Esophagus (tissue), 2 donors: ENCODE measurements around the gene CACNB4. TPM values are rescaled to one million over a fixed set of nuclear protein-coding genes. Genes with fewer than 3 reads are reported as not detected.

Source experiments
- H3K27ac ChIP-seq, 2 donors: one replicate each; pipeline ENCODE4 v1.5.1; 2013; ENCODE audit warnings: low read depth in 2 of 2, mild to moderate bottlenecking in 2 of 2, inconsistent platforms in 1 of 2, low read length in 1 of 2, moderate library complexity in 1 of 2
- H3K27me3 ChIP-seq, 2 donors: one replicate each; pipeline ENCODE4 v1.6.1; 2013; ENCODE audit warnings: low read length in 2 of 2, control low read depth in 1 of 2, mild to moderate bottlenecking in 1 of 2; ENCODE audit not compliant: insufficient read depth in 2 of 2, control insufficient read depth in 1 of 2
- H3K36me3 ChIP-seq, 2 donors: one replicate each; pipeline ENCODE4 v1.6.1; 2013; ENCODE audit warnings: low read length in 1 of 2; ENCODE audit not compliant: control insufficient read depth in 2 of 2, insufficient read depth in 2 of 2
- H3K4me1 ChIP-seq, 2 donors: one replicate each; pipeline ENCODE4 v1.6.1; 2013; ENCODE audit warnings: low read length in 1 of 2; ENCODE audit not compliant: control insufficient read depth in 2 of 2, insufficient read depth in 2 of 2
- H3K4me3 ChIP-seq, 2 donors: one replicate each; pipeline ENCODE4 v1.5.1; 2013; ENCODE audit warnings: low read length in 2 of 2, mild to moderate bottlenecking in 2 of 2, low read depth in 1 of 2, moderate library complexity in 1 of 2
- H3K9me3 ChIP-seq, 2 donors: one replicate each; pipeline ENCODE4 v1.6.1; 2013; ENCODE audit warnings: mild to moderate bottlenecking in 2 of 2, low read depth in 1 of 2, low read length in 1 of 2, moderate library complexity in 1 of 2; ENCODE audit not compliant: control insufficient read depth in 2 of 2, insufficient read depth in 1 of 2
- WGBS, 2 donors: extraction: QIAGEN DNeasy Blood & Tissue Kit; methylation state at CpG; one replicate each; pipeline ENCODE4 v1.1.7; 2013; 5-methylcytosine and 5-hydroxymethylcytosine counted together
- polyA plus RNA-seq, 2 donors: library from polyadenylated mRNA; stranded (reverse); fragments of 200-250 nt; gene quantifications; one replicate each; pipeline ENCODE4 v1.2.3, GENCODE V29; 2013
- donor health status: healthy with polysubstance abuse.
- donor health status: Bipolar disorder and iron deficiency.

The CACNB4 gene
- 1 to 10 TPM; 1.2 to 1.3 TPM for polyA plus RNA-seq

DNA sequence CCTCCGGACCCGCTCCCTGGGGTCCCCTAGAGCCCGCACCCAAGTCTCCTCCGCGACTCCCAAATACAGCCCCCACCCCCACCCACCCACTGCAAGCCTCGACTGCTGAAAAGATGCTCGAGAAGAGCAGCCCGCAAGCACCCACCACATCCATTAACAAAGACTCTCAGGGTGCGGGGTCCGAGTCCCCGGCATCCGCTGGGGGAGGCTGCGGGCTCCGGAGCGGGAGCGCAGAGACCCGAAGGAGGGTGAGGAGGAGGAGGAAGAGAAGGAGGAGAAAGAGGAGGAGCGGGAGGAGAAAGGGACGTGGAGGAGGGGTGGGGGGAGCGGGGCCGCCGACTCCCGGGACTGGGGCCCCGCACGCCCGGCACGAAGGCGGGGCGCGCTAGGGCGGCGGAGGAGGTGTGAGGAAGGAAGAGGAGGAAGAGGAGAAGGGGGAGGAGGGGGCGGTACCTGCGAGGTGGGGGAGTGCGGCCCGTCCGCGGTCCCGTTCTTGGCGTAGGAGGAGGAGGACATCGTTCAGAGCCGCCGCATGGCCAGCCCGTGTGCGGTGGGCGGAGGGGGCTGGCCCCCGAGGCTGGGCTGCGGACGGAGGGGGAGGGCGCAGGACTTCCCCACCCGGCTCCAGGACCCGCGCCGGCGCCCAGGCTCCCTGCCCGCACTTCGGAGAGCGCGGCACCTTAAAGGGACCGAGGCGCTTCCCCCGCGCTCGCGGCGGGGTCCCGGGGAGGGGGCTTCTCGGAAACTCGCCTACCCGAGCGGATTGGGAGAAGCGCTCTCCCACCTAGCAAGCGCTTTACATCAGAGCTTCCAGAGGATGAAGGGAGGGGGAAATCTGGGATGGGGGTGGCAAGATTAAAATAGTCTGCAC is at the start of gene CACNB4:
Gene CACNB4, minus strand, starts transcription at position 549 of the 871 bp plus-strand sequence.
- Histone ChIP-seq H3K27ac (peak within 1 kb of the TSS; percentile 50 to 74), H3K27me3 (peaks cover 0 to 2% of the 10 kb centered on the region in 2 donors), H3K4me3 (peak within 1 kb of the TSS; percentile 49 to 65), H3K36me3 (no peaks in the 10 kb centered on the region), H3K4me1 (no peaks in the 10 kb centered on the region), H3K9me3 (no peaks in the 10 kb centered on the region)
- 1% methylated on average over 51 to 73 of the region's 73 CpGs for WGBS, 2 donors

DNA sequence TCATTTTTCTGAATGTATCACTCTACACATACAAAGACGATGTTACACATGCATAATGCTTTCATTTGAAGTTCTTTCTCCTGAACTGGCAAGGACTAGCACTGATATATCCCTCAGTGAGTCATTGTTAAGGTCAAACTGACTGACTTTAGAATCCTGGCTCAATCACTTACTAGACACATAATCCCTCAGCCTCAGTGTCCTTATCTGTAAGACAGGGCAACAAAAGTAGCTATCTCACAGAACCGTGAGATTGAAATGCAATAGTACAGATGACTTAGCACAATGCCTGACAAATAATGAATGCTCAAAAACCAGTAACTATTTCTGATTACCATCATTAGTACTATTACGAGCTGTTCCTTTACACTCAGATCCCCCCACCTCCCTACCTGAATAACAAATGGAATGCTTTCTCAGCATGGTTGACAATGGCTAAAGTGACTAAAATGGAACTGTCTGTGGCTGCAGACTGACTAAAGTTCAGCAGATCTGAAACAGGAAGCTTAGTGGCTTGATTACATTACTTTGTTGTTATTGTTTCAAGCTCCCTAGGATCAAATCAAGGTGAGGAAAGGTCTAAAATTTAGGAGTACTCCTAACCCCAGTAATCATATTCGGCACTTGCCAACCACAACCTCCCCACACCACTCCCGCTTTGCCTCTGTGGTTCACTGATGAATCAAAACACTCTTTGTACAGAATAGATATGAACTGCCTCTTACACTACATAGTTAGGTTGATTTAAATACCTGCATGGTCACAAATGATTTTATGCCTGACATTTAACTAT is 35.8 kb upstream of the CACNB4 start:
- Histone ChIP-seq H3K4me3 (no peak overlapping the region), H3K27ac (no peak overlapping the region), H3K36me3 (peaks cover 0 to 2% of the 10 kb centered on the region in 2 donors), H3K27me3 (no peaks in the 10 kb centered on the region), H3K9me3 (no peaks in the 10 kb centered on the region), H3K4me1 (no peaks in the 10 kb centered on the region)
- WGBS, 2 donors: 70 to 79% methylated on average over 5 of the region's 5 CpGs

DNA sequence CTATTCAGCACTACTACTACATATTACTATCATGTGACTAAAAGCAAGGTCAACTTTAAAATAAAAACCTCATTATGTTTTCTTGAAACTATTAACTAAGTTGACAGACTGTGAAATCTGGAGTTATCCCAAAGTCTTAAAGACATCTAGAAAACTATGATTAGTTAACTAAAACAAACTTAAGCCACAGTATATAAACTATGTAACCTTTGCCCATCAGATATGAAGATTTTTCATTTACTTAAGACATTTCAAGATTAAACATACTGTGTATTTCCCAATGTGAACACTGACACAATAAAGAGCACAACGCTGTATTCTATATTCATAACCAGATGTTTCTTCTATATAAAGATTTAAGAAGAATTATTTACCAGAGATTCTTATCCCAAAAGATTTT is 33.5 kb upstream of the CACNB4 start:
- 47 to 56% methylated on average over 1 of the region's 1 CpG for WGBS, 2 donors
- Histone ChIP-seq H3K36me3 (peaks cover 2 to 6% of the 10 kb centered on the region in 2 donors), H3K4me1 (no peaks in the 10 kb centered on the region), H3K9me3 (no peaks in the 10 kb centered on the region), H3K27me3 (no peaks in the 10 kb centered on the region), H3K4me3 (no peak overlapping the region), H3K27ac (no peak overlapping the region)

DNA sequence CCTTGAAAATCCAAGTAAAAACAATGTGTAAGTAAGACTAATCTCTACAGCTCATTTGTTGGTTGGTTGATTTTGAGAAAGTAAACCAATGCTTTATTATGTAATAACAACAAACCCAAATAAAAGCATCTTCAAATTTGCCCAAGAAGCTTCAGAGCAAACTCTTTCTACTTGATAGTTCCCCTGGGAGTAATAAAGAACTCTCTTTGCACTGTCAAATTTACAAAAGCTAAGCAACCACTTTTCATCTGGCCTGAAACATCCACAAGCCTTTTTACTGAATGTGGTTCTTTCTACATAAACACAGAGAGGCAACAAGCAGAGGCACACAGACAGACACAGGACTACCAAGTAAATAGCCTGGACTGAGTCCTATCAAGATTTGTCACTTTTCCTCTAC is 28.8 kb upstream of the CACNB4 start:
- H3K4me3 ChIP-seq: no peak overlapping the region
- H3K27ac ChIP-seq: no peak overlapping the region
- no peaks in the 10 kb centered on the region for H3K27me3 ChIP-seq
- H3K36me3 ChIP-seq: peaks cover 5 to 6% of the 10 kb centered on the region in 2 donors
- H3K9me3 ChIP-seq: no peaks in the 10 kb centered on the region
- no peaks in the 10 kb centered on the region for H3K4me1 ChIP-seq

DNA sequence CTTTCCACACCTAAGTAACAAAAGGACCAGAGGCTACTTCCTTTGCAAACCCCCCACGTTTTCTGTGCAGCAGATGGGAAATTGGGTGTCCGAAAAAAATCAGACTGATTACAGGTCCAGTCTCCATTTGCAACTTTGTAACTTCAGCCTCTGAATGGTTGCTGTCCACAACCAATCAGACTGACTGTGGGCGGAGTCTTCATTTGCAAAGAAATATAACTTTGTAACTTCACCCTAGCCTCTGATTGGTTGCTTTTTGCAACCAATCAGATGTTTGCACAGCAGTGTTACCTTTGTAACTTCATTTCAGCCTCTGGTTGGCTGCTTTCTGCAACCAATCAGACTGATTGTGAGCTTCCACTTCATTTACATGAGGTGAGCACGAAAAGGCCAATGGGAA is 27.8 kb upstream of the CACNB4 start:
- Histone ChIP-seq H3K27me3 (no peaks in the 10 kb centered on the region), H3K4me3 (no peak overlapping the region), H3K36me3 (peaks cover 5 to 6% of the 10 kb centered on the region in 2 donors), H3K27ac (no peak overlapping the region), H3K9me3 (no peaks in the 10 kb centered on the region), H3K4me1 (no peaks in the 10 kb centered on the region)
- WGBS, 2 donors: 92 to 93% methylated on average over 4 of the region's 4 CpGs

DNA sequence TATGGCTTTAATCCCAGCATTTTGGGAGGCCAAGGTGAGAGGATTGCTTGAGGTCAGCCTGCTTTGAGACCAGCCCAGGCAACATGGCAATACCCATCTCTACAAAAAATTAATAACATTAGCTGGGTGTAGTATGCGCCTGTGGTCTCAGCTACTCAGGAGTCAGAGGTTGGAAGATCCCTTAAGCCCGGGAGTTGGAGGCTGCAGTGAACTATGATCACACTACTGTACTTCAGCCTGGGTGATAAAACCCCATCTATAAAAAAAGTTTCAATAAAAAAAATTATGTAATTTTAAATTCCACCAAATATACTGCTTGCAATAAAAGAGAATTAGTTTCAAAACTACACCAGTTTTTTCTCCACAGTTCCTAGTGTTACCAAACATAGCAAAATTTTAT is 23.3 kb upstream of the CACNB4 start:
- Histone ChIP-seq H3K4me1 (no peaks in the 10 kb centered on the region), H3K4me3 (no peak overlapping the region), H3K27ac (no peak overlapping the region), H3K27me3 (no peaks in the 10 kb centered on the region), H3K9me3 (no peaks in the 10 kb centered on the region), H3K36me3 (peaks cover 0 to 5% of the 10 kb centered on the region in 2 donors)
- 87 to 97% methylated on average over 2 of the region's 2 CpGs for WGBS, 2 donors

DNA sequence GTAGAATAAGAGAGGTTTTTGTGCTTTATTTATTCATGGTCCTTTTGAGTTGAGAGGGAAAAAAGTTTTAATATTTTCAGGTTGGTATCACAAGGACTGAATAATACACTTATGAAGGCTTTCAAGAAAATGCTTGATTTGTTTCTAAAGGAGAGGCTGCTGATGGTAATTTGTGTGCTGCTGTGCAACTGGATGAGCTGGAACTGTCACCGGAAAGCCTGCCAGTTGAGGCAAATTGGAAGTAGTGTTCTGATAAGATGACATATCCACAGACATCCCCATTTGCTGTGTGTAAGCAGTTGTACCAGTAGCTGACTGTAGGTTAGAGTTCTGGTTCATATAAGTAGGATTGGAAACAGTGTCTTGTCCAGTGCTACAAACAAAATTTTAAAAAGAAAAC is 21.6 kb upstream of the CACNB4 start:
- no peaks in the 10 kb centered on the region for H3K27me3 ChIP-seq
- no peak overlapping the region for H3K27ac ChIP-seq
- H3K4me3 ChIP-seq: no peak overlapping the region
- 92 to 100% methylated on average over 1 of the region's 1 CpG for WGBS, 2 donors
- peaks cover 0 to 2% of the 10 kb centered on the region in 2 donors for H3K36me3 ChIP-seq
- H3K4me1 ChIP-seq: no peaks in the 10 kb centered on the region
- no peaks in the 10 kb centered on the region for H3K9me3 ChIP-seq

DNA sequence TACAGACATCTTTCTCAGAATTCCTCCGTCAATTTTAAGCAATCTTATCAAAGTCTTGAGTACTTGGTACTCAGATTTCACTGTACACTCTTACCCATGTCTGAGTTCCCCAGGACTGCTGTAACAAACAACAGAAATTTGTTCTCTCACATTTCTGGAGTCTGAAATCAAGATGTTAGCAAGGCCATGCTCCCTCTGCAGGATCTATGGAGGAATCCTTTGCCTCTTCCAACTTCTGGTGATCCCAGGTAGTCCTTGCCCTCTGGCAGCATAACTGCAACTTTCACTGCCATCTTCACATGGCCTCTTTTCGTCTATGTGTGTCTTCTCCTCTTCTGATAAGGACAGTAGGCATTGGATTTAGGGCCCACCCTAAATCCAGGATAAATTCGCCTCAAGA is 17.1 kb upstream of the CACNB4 start:
- no peak overlapping the region for H3K27ac ChIP-seq
- H3K9me3 ChIP-seq: no peaks in the 10 kb centered on the region
- H3K4me3 ChIP-seq: no peak overlapping the region
- 89 to 90% methylated on average over 3 of the region's 3 CpGs for WGBS, 2 donors
- no peaks in the 10 kb centered on the region for H3K4me1 ChIP-seq
- peaks cover 0 to 2% of the 10 kb centered on the region in 2 donors for H3K36me3 ChIP-seq
- H3K27me3 ChIP-seq: no peaks in the 10 kb centered on the region

DNA sequence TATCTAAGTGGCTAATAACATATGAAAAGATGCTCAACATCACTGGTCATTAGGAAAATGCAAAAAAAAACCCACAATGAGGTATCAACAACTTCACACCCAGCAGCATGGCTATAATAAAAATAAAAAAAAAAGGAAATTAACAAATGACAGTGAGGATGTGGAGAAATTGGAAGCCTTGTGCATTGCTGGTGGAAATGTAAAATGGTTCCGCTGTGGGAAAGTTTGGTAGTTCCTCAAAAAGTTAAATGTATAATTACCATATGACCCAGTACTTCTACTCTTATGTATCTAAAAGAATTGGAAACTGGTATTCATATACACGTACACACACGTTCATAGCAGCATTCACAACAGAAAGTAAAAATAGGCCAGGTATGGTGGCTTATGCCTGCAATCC is 15.5 kb upstream of the CACNB4 start:
- Histone ChIP-seq H3K9me3 (no peaks in the 10 kb centered on the region), H3K27me3 (no peaks in the 10 kb centered on the region), H3K4me3 (no peak overlapping the region), H3K27ac (no peak overlapping the region), H3K4me1 (no peaks in the 10 kb centered on the region), H3K36me3 (no peaks in the 10 kb centered on the region)
- WGBS, 2 donors: 91 to 92% methylated on average over 3 of the region's 3 CpGs
